Activated CD4-positive, alpha-beta memory T cell treated with anti-CD3 and anti-CD28 coated beads for 36 hours (primary cell): ENCODE results near the gene MAP3K9. TPM values are rescaled to one million over a fixed set of nuclear protein-coding genes. Genes with fewer than 3 reads are reported as not detected.

Experiments
- CTCF ChIA-PET: fragments of 350-600 bp; sonication (Branson Sonifier 250); formaldehyde crosslinking; loops from one replicate; lab custom pipeline; 2021; ENCODE audit warnings: antibody characterized with exemption, inconsistent platforms; lab: Charles Lee
- POLR2A ChIA-PET: fragments of 350-600 bp; sonication (Branson Sonifier 250); formaldehyde crosslinking; loops from one replicate; lab custom pipeline; 2021; ENCODE audit warnings: antibody characterized with exemption; lab: Charles Lee
- DNase-seq: peaks from one replicate; pipeline ENCODE4 v3.0.0-alpha.2; 2020
- H3K27ac Mint-ChIP-seq: one replicate; pipeline ENCODE4 v1.8.0; 2021; ENCODE audit warnings: mixed read lengths
- H3K27me3 Mint-ChIP-seq: one replicate; pipeline ENCODE4 v1.8.0; 2021; ENCODE audit warnings: mixed read lengths
- H3K36me3 Mint-ChIP-seq: one replicate; pipeline ENCODE4 v1.8.0; 2021; ENCODE audit warnings: mixed read lengths
- H3K4me1 Mint-ChIP-seq: one replicate; pipeline ENCODE4 v1.8.0; 2021; ENCODE audit warnings: low read depth, mixed read lengths
- H3K4me3 Mint-ChIP-seq: one replicate; pipeline ENCODE4 v1.8.0; 2021; ENCODE audit warnings: mild to moderate bottlenecking, mixed read lengths
- H3K9me3 Mint-ChIP-seq: one replicate; pipeline ENCODE4 v1.8.0; 2021; ENCODE audit warnings: mixed read lengths
- intact Hi-C: fragments of 100-400 bp; cut with micrococcal nuclease; formaldehyde crosslinking; loops from one replicate; pipeline ENCODE4 v1.15.1; 2023
- total RNA-seq, 2 experiments: library from RNA; stranded (reverse); gene quantifications; one replicate each; pipeline ENCODE4 v1.2.3, GENCODE V29; 2021

MAP3K9 gene
- total RNA-seq, 2 experiments from 2014 or later: 5.9 to 6.3 TPM

DNA sequence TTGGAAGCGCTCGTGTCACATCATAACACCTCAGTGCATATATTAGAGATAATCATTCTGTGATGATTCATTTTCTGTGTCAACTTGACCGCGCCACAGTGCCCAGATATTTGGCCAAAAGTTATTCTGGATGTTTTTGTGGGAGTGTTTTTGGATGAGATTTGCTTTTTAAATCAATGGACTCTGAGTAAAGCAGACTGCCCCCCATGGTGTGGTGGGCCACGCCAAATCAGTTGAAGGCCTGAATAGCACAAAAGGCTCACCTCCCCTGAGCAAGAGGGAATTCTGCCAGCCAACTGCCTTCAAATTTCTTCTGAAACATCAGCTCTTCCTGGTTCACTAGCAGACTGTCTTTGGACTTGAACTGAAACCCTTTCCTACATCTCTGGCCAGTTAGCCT lies 24.6 kb upstream of the MAP3K9 start:
- H3K27me3 Mint-ChIP-seq: no peaks in the 10 kb centered on the region
- no peaks in the 10 kb centered on the region for H3K4me1 Mint-ChIP-seq
- ChIA-PET CTCF (interaction anchor here (0.9 to 1.4 kb wide), 4 partner anchors 16 to 138 kb away, joined by 3 to 4 read pairs (median 3); no protein-coding TSS in a partner anchor), POLR2A (no interaction called here)
- no peak for DNase-seq
- peaks cover 1% of the 10 kb centered on the region for H3K36me3 Mint-ChIP-seq
- H3K27ac Mint-ChIP-seq: no peak overlapping the region
- peaks cover 19% of the 10 kb centered on the region for H3K9me3 Mint-ChIP-seq
- intact Hi-C loops: no loop called here
- H3K4me3 Mint-ChIP-seq: no peak overlapping the region

DNA sequence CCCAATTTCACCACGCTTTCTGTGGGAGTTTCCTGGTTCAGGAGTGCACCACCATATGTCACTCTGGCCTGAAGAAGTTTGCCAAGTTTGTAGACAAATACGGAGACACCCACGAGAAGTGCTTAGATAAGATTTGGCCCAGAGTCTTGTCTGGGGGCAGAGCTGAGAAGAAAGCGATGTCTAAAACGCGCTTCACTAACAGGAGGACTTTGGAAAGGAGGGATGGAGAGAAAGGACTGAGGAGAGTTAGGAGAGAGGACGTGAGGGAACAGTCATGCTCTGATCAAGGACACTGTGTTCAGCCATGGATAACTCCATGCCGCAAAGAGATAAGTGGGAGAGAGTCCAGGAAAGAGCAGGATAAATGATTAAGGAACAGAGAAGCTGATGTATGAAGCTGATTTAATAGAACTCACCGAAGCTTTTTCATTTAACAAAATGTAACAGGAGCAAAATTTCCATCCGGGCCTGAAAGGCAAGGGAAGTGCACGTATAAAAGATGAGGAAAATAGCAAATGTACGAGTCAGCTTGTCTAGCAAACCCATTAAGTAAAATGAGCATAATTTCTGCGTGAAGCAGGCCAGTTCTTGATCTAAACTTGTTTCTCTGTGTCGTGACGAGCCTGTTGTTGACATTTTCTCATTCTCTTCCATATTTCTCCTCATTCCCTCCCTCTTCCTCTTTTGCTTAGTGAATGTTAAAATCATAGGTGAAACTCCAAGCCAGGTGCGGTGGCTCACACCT lies 23.4 kb upstream of the MAP3K9 start:
- peaks cover 19% of the 10 kb centered on the region for H3K9me3 Mint-ChIP-seq
- H3K4me3 Mint-ChIP-seq: no peak overlapping the region
- POLR2A ChIA-PET: no interaction called here
- no peak overlapping the region for H3K27ac Mint-ChIP-seq
- H3K36me3 Mint-ChIP-seq: peaks cover 1% of the 10 kb centered on the region
- intact Hi-C loops: no loop called here
- no peaks in the 10 kb centered on the region for H3K4me1 Mint-ChIP-seq
- no peak for DNase-seq
- H3K27me3 Mint-ChIP-seq: no peaks in the 10 kb centered on the region
- CTCF ChIA-PET: interaction anchor here (1.4 kb wide), 1 partner anchor 15 kb away, joined by 4 read pairs; no protein-coding TSS in a partner anchor

DNA sequence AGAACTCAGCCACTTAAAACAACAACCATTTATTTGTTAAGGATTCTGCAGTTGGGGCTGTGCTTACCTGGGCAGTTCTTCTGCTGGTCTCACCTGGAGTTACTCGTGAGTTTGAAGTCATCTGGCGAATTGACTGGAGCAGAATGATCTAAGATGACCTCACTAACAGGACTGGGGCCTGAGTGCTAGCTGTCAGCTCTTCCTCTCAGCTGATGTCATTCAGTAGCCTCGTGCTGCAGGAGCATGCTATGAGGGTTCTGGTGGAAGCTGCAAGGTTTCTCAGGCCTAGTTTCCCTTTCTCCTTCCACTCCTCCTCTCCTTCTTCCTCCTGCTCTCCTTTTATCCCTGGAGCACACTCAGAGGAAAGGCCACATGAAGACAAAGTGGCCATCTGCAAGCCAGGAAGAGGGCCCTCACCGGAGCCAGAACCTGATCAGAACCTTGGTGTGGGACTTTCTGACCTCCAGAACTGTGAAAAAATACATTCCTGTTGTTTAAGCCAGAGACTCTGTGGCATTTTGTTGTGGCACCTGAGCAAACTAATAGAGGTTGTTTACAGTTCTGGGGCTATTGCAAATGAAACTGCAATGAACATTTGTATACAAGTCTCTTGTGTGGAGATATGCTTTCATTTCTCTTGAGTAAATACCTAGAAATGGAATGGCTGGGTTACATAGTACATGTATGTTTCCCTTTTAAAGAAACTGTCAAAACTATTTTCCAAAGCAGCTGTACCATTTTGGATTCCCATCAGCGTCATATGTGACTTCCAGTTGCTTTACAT lies 21.9 kb upstream of the MAP3K9 start:
- Mint-ChIP-seq H3K27ac (no peak overlapping the region), H3K27me3 (no peaks in the 10 kb centered on the region), H3K36me3 (peaks cover 1% of the 10 kb centered on the region), H3K4me3 (no peak overlapping the region), H3K4me1 (no peaks in the 10 kb centered on the region), H3K9me3 (peaks cover 11% of the 10 kb centered on the region)
- CTCF ChIA-PET: interaction anchor here (2.2 kb wide), 1 partner anchor 13 kb away, joined by 7 read pairs; no protein-coding TSS in a partner anchor
- intact Hi-C loops: no loop called here
- DNase-seq: no peak
- POLR2A ChIA-PET: interaction anchor here (0.5 kb wide), 1 partner anchor 347 kb away, joined by 3 read pairs; no protein-coding TSS in a partner anchor

DNA sequence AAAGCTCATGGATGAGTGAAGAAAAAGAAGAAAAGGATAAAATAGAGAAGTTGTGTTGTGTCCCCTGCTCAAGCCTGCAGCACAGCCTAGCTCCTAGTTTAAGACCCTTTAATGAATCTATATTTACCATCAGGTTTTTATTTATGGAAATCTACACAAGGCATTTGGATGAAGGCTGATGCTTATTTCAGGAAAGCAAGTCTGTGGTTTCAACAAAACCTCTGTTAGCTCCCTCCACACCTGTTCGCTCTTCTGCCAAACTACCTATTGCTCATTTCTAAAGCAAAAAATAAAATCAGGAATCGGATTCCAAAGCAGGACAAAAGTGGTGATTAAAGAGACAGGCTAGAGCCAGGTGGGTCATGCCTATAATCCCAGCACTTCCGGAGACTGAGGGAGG lies 18.9 kb upstream of the MAP3K9 start:
- Mint-ChIP-seq H3K4me3 (no peak overlapping the region), H3K27ac (no peak overlapping the region), H3K4me1 (no peaks in the 10 kb centered on the region), H3K36me3 (no peaks in the 10 kb centered on the region), H3K9me3 (no peaks in the 10 kb centered on the region), H3K27me3 (peaks cover 4% of the 10 kb centered on the region)
- DNase-seq: no peak
- CTCF ChIA-PET: interaction anchor here (1.3 kb wide), 1 partner anchor 10 kb away, joined by 5 read pairs; no protein-coding TSS in a partner anchor
- intact Hi-C loops: no loop called here
- POLR2A ChIA-PET: no interaction called here

DNA sequence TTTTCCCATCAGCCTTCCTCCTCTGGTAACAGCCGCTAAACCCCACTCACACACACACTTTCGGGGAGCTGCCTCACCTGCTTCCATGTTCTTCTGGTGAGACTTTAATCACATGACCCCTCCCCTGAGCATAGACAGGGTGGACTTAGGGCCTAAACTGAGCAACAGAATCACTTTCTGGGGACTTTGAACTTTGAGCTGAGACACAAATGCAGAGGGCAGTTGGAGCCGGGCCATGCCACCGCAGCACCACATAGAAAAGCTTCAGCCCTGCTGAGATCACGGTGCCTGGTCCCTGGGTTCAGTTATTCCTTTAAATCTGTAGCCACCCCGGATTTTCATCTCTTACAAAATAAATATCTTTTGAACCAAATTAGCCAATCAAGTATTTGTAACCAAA lies 18.4 kb upstream of the MAP3K9 start:
- intact Hi-C loops: no loop called here
- POLR2A ChIA-PET: interaction anchor here (0.6 kb wide), 1 partner anchor 142 kb away, joined by 4 read pairs; no protein-coding TSS in a partner anchor
- Mint-ChIP-seq H3K36me3 (no peaks in the 10 kb centered on the region), H3K4me3 (no peak overlapping the region), H3K27ac (no peak overlapping the region), H3K9me3 (no peaks in the 10 kb centered on the region), H3K4me1 (peaks cover 3% of the 10 kb centered on the region), H3K27me3 (peaks cover 8% of the 10 kb centered on the region)
- CTCF ChIA-PET: interaction anchor here (1.3 kb wide), 1 partner anchor 9 kb away, joined by 5 read pairs; no protein-coding TSS in a partner anchor
- no peak for DNase-seq

DNA sequence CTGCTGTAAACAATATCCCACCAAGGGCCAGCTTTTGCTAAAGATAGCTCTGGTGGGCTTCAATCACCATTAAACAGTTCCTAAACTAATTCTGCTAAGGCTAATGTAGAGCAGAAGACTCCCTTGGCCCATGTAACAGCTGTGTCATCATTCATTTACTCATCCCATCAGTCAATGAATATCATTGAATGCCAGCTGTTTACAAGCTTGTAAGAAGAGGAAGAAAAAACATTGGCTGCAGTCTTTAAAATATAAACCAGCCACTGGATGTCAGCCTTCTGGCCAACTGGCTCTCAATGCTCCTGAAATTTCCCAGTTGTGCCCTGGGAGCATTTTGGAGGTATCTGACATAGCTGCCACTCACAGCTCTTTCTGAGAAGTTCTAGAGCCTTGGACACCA lies 18.0 kb upstream of the MAP3K9 start:
- POLR2A ChIA-PET: interaction anchor here (0.6 kb wide), 1 partner anchor 142 kb away, joined by 4 read pairs; no protein-coding TSS in a partner anchor
- intact Hi-C loops: no loop called here
- Mint-ChIP-seq H3K36me3 (no peaks in the 10 kb centered on the region), H3K4me3 (no peak overlapping the region), H3K9me3 (no peaks in the 10 kb centered on the region), H3K27ac (no peak overlapping the region), H3K4me1 (peaks cover 4% of the 10 kb centered on the region), H3K27me3 (peaks cover 9% of the 10 kb centered on the region)
- CTCF ChIA-PET: interaction anchor here (1.3 kb wide), 1 partner anchor 9 kb away, joined by 5 read pairs; no protein-coding TSS in a partner anchor
- DNase-seq: no peak

DNA sequence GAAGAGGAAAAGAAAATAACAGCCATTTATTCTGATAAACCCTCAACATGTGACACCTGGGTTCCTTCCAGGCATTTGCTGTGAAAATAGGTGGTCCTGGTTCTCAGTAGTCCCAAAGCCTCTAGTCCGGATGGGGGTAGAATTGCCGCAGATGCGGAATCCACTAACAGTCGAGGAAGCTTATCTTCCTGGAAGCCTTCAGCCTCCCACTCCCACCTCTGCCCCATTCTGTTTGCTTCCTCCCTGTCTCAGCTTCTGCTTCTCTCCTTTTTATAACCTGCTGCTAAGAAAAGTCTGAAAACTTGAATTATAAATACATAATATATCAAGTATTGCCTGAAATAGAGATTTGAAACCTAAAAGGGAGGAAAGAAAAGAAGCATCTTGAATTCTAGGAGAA lies 14.0 kb upstream of the MAP3K9 start:
- H3K27ac Mint-ChIP-seq: no peak overlapping the region
- H3K4me3 Mint-ChIP-seq: peak overlapping the region; percentile 76
- H3K4me1 Mint-ChIP-seq: peaks cover 6% of the 10 kb centered on the region
- intact Hi-C loops: loop anchor here (2.0 kb wide), 1 partner anchor 34 kb away; no protein-coding TSS in a partner anchor
- no peaks in the 10 kb centered on the region for H3K9me3 Mint-ChIP-seq
- POLR2A ChIA-PET: interaction anchor here (1.9 kb wide), 1 partner anchor 84 kb away, joined by 7 read pairs; the partner anchor contains the start of gene PCNX1
- no peaks in the 10 kb centered on the region for H3K36me3 Mint-ChIP-seq
- peaks cover 9% of the 10 kb centered on the region for H3K27me3 Mint-ChIP-seq
- CTCF ChIA-PET: interaction anchor here (0.6 to 2.2 kb wide), 4 partner anchors 18 to 149 kb away, joined by 3 to 12 read pairs (median 4); partner anchors contain the start of gene PCNX1
- no peak for DNase-seq

DNA sequence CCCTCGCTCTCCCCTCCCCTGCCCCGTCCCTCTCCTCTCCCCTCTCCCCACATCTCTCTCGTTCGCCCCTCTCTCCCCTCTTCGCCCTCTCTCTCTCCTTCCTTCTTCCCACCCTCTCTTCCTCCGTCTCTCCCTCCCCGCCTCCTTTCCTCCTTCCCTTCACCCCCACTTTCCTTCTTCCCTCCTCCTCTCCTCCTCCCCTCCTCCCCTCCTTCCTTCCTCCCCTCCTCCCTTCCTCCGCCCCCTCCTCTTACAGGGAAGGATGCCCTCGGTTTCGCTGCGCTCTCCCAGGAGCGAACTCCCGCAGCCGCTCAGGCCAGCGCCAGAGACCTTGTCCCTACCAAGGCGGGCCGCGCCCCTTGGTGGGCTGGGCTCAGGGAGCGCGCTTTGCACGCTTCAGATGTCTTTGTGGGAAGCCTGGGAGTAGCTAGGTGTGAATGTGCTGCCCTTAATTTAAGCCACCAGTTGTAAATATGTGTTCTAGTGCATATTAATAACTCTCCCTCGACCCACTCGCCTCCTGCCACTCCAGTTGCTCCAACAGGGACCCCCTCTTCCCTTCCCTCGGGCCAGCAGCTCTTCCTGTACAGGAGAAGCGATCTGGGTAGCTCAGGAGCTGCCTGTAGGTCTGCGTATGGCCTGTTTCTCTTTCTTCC lies 13.3 kb upstream of the MAP3K9 start:
- CTCF ChIA-PET: interaction anchor here (0.7 to 5.6 kb wide), 6 partner anchors 13 to 221 kb away, joined by 3 to 42 read pairs (median 5); partner anchors contain the start of genes MAP3K9 and PCNX1
- peaks cover 9% of the 10 kb centered on the region for H3K27me3 Mint-ChIP-seq
- intact Hi-C loops: loop anchor here (2.0 kb wide), 1 partner anchor 34 kb away; no protein-coding TSS in a partner anchor
- peaks cover 12% of the 10 kb centered on the region for H3K4me1 Mint-ChIP-seq
- peak overlapping the region; percentile 76 for H3K4me3 Mint-ChIP-seq
- POLR2A ChIA-PET: interaction anchor here (1.9 kb wide), 2 partner anchors 13 to 85 kb away, joined by 7 to 9 read pairs; partner anchors contain the start of genes MAP3K9 and PCNX1
- H3K9me3 Mint-ChIP-seq: no peaks in the 10 kb centered on the region
- no peaks in the 10 kb centered on the region for H3K36me3 Mint-ChIP-seq
- H3K27ac Mint-ChIP-seq: no peak overlapping the region
- peak; percentile 30 for DNase-seq

DNA sequence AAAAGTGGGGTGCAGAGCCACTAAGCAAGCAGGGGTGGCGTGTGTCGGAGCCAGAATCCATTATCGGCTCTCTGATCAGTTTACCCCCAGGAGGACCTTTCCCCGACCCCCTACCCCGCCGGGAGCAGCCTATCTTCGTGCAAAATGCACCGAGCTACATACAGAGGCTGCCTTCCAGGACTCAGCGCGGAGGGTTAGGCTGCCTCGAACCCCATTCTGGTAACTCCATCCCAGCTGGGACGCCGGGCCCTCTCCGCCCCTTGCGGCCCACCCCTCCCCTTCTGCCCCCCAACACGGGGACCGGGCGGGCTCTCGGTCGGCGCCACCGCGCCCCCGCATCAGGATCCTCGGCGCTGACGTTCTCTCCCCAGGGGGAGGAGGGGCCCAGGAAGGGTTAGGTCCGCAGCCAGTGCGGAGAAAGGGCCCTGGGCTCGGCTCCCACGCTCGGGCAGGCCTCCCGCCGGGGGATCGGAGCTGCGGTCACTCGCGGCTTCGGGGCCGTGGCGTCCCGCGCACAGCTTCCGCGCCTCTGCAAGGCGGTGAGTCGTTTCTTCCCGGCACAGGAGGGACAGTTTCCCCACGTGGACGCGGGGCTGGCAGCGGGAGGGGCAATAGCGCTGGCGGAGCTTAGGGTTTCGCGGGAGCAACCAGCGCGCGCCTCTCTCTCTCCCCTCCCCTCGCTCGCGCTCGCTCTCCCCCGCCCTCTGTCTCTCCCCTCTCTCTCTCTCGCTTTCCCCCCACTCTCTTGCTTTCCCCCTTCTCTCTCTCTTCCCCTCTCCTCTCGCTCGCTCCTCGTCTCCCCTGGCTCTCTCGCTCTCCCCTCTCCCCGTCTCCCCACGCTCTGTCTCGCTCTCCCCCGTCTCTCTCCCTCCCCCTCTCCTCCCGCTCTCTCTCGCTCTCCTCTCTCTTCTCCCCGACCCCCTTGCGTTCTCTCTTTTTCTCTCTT lies 12.5 kb upstream of the MAP3K9 start:
- H3K27me3 Mint-ChIP-seq: peaks cover 9% of the 10 kb centered on the region
- H3K9me3 Mint-ChIP-seq: no peaks in the 10 kb centered on the region
- intact Hi-C loops: loop anchor here (2.0 kb wide), 1 partner anchor 35 kb away; no protein-coding TSS in a partner anchor
- H3K4me3 Mint-ChIP-seq: peak overlapping the region; percentile 76
- CTCF ChIA-PET: interaction anchor here (0.7 to 5.6 kb wide), 6 partner anchors 12 to 220 kb away, joined by 3 to 57 read pairs (median 8); partner anchors contain the start of genes MAP3K9 and PCNX1
- no peaks in the 10 kb centered on the region for H3K36me3 Mint-ChIP-seq
- no peak overlapping the region for H3K27ac Mint-ChIP-seq
- peaks cover 12% of the 10 kb centered on the region for H3K4me1 Mint-ChIP-seq
- DNase-seq: peak; percentile 80
- POLR2A ChIA-PET: interaction anchor here (1.5 to 1.9 kb wide), 3 partner anchors 13 to 151 kb away, joined by 3 to 9 read pairs (median 7); partner anchors contain the start of genes MAP3K9 and PCNX1

DNA sequence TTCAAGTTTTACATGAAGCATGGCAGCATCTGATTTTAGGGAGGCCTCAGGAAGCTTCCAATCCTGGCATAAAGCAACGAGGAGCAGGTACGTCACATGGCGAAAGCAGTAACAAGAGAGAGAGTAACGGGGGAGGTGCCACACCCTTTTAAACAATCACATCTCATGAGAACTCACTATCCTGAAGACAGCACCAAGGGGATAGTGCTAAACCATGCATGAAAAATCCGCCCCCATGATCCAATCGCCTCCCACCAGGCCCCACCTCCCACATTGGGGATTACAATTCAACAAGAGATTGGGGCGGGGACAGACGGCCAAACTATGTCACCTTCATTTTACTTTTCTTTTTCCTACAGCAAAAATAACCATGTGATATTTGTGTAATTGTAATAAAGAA lies 7.2 kb upstream of the MAP3K9 start:
- no peaks in the 10 kb centered on the region for H3K27me3 Mint-ChIP-seq
- intact Hi-C loops: loop anchor here (2.0 kb wide), 3 partner anchors 92 to 216 kb away; partner anchors contain the start of gene MED6
- no peaks in the 10 kb centered on the region for H3K9me3 Mint-ChIP-seq
- H3K27ac Mint-ChIP-seq: no peak overlapping the region
- H3K36me3 Mint-ChIP-seq: no peaks in the 10 kb centered on the region
- no peak overlapping the region for H3K4me3 Mint-ChIP-seq
- DNase-seq: no peak
- ChIA-PET CTCF (interaction anchor here (1.0 to 4.3 kb wide), 9 partner anchors 11 to 185 kb away, joined by 3 to 42 read pairs (median 6); no protein-coding TSS in a partner anchor), POLR2A (no interaction called here)
- H3K4me1 Mint-ChIP-seq: peaks cover 8% of the 10 kb centered on the region
